Measurements from ENCODE around the gene PTMA. TPM values are rescaled to one million over a fixed set of nuclear protein-coding genes. Genes with fewer than 3 reads are reported as not detected.

The PTMA gene
- total RNA-seq, 1 experiment from 2014 or later: 2,164 TPM

GRCh38 chr2:231679908-231680284, 28.4 kb upstream of the PTMA start (continued):
- TF ChIP-seq KAT7 (CRISPR knock-in tag; IDR thresholded peaks at IDR 0.05; ENCODE audit: borderline replicate concordance): no peak
- TF ChIP-seq, protein P1, sequence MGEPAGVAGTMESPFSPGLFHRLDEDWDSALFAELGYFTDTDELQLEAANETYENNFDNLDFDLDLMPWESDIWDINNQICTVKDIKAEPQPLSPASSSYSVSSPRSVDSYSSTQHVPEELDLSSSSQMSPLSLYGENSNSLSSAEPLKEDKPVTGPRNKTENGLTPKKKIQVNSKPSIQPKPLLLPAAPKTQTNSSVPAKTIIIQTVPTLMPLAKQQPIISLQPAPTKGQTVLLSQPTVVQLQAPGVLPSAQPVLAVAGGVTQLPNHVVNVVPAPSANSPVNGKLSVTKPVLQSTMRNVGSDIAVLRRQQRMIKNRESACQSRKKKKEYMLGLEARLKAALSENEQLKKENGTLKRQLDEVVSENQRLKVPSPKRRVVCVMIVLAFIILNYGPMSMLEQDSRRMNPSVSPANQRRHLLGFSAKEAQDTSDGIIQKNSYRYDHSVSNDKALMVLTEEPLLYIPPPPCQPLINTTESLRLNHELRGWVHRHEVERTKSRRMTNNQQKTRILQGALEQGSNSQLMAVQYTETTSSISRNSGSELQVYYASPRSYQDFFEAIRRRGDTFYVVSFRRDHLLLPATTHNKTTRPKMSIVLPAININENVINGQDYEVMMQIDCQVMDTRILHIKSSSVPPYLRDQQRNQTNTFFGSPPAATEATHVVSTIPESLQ (CRISPR knock-in tag; IDR thresholded peaks at IDR 0.05): no peak
- TF ChIP-seq, protein P2, sequence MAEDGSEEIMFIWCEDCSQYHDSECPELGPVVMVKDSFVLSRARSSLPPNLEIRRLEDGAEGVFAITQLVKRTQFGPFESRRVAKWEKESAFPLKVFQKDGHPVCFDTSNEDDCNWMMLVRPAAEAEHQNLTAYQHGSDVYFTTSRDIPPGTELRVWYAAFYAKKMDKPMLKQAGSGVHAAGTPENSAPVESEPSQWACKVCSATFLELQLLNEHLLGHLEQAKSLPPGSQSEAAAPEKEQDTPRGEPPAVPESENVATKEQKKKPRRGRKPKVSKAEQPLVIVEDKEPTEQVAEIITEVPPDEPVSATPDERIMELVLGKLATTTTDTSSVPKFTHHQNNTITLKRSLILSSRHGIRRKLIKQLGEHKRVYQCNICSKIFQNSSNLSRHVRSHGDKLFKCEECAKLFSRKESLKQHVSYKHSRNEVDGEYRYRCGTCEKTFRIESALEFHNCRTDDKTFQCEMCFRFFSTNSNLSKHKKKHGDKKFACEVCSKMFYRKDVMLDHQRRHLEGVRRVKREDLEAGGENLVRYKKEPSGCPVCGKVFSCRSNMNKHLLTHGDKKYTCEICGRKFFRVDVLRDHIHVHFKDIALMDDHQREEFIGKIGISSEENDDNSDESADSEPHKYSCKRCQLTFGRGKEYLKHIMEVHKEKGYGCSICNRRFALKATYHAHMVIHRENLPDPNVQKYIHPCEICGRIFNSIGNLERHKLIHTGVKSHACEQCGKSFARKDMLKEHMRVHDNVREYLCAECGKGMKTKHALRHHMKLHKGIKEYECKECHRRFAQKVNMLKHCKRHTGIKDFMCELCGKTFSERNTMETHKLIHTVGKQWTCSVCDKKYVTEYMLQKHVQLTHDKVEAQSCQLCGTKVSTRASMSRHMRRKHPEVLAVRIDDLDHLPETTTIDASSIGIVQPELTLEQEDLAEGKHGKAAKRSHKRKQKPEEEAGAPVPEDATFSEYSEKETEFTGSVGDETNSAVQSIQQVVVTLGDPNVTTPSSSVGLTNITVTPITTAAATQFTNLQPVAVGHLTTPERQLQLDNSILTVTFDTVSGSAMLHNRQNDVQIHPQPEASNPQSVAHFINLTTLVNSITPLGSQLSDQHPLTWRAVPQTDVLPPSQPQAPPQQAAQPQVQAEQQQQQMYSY (CRISPR knock-in tag; IDR thresholded peaks at IDR 0.05): no peak; the same call in 1 of the 2 replicates
- TF ChIP-seq, protein P3, sequence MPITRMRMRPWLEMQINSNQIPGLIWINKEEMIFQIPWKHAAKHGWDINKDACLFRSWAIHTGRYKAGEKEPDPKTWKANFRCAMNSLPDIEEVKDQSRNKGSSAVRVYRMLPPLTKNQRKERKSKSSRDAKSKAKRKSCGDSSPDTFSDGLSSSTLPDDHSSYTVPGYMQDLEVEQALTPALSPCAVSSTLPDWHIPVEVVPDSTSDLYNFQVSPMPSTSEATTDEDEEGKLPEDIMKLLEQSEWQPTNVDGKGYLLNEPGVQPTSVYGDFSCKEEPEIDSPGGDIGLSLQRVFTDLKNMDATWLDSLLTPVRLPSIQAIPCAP (CRISPR knock-in tag; IDR thresholded peaks at IDR 0.05): no peak
- TF ChIP-seq NFATC4 (CRISPR knock-in tag; IDR thresholded peaks at IDR 0.05): 0 out of 2 replicates have a peak, but pooled peaks have one; percentile 40
- TF ChIP-seq, protein P4, sequence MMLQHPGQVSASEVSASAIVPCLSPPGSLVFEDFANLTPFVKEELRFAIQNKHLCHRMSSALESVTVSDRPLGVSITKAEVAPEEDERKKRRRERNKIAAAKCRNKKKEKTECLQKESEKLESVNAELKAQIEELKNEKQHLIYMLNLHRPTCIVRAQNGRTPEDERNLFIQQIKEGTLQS (CRISPR knock-in tag; conservative IDR thresholded peaks at IDR 0.05): no peak
- no peak for TF ChIP-seq NFE2L1 (CRISPR knock-in tag; IDR thresholded peaks at IDR 0.05)
- TF ChIP-seq ZNF121 (CRISPR knock-in tag; IDR thresholded peaks at IDR 0.05): no peak
- no peak for TF ChIP-seq CREB1 (CRISPR knock-in tag; IDR thresholded peaks at IDR 0.05)
- no peak for TF ChIP-seq ZNF138 (CRISPR knock-in tag; conservative IDR thresholded peaks at IDR 0.05)
- no peak for TF ChIP-seq ATF1 (CRISPR knock-in tag; IDR thresholded peaks at IDR 0.05)
- no peak for TF ChIP-seq ZNF512 (CRISPR knock-in tag; IDR thresholded peaks at IDR 0.05; ENCODE audit: borderline replicate concordance)
- TF ChIP-seq ZNF423 (CRISPR knock-in tag; IDR thresholded peaks at IDR 0.05): no peak
- TF ChIP-seq, protein P5, sequence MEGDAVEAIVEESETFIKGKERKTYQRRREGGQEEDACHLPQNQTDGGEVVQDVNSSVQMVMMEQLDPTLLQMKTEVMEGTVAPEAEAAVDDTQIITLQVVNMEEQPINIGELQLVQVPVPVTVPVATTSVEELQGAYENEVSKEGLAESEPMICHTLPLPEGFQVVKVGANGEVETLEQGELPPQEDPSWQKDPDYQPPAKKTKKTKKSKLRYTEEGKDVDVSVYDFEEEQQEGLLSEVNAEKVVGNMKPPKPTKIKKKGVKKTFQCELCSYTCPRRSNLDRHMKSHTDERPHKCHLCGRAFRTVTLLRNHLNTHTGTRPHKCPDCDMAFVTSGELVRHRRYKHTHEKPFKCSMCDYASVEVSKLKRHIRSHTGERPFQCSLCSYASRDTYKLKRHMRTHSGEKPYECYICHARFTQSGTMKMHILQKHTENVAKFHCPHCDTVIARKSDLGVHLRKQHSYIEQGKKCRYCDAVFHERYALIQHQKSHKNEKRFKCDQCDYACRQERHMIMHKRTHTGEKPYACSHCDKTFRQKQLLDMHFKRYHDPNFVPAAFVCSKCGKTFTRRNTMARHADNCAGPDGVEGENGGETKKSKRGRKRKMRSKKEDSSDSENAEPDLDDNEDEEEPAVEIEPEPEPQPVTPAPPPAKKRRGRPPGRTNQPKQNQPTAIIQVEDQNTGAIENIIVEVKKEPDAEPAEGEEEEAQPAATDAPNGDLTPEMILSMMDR (IDR thresholded peaks at IDR 0.05): no peak
- TF ChIP-seq NR3C1 (CRISPR knock-in tag; conservative IDR thresholded peaks at IDR 0.05; ENCODE audit: low read depth): no peak
- TF ChIP-seq NR1H2 (CRISPR knock-in tag; IDR thresholded peaks at IDR 0.05): no peak
- no peak for TF ChIP-seq ZNF396 (CRISPR knock-in tag; IDR thresholded peaks at IDR 0.05; ENCODE audit: borderline replicate concordance)
- TF ChIP-seq PRRX2 (CRISPR knock-in tag; IDR thresholded peaks at IDR 0.05): 0 out of 2 replicates have a peak, but pooled peaks have one; percentile 37
- no peak for TF ChIP-seq ZNF416 (CRISPR knock-in tag; IDR thresholded peaks at IDR 0.05)
- no peak for TF ChIP-seq TP53 (CRISPR knock-in tag; IDR thresholded peaks at IDR 0.05)
- TF ChIP-seq, protein P6, sequence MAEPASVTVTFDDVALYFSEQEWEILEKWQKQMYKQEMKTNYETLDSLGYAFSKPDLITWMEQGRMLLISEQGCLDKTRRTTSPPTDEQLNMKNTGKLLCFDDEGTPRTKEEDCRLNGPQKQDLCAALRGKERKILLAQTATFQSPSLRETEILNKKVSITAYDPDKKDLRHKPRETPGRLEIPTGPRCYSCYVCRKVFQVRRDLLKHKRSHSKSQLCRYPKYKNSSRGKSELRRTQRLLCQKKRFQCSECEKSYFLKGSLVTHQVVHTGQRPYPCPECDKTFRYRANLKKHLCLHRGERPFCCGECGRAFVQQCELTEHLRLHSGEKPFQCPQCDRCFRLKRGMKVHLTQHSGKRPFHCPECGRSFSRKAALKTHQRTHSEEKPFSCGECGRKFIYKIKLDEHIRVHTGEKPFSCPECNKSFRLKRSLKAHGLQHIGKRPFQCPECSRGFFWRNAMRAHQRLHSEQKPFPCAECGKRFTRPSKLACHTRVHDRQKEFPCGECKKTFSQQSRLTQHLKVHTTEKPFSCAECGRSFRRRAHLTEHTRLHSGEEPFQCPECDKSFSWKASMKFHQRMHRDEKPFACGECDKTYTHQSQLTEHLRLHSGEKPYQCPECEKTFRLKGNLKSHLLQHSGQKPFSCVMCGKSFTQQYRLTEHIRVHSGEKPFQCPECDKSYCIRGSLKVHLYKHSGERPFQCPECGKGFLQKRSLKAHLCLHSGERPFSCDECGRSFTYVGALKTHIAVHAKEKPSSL (CRISPR knock-in tag; conservative IDR thresholded peaks at IDR 0.05): no peak
- TF ChIP-seq USF1 (CRISPR knock-in tag; IDR thresholded peaks at IDR 0.05): no peak
- TF ChIP-seq, protein P7, sequence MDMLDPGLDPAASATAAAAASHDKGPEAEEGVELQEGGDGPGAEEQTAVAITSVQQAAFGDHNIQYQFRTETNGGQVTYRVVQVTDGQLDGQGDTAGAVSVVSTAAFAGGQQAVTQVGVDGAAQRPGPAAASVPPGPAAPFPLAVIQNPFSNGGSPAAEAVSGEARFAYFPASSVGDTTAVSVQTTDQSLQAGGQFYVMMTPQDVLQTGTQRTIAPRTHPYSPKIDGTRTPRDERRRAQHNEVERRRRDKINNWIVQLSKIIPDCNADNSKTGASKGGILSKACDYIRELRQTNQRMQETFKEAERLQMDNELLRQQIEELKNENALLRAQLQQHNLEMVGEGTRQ (CRISPR knock-in tag; IDR thresholded peaks at IDR 0.05): peak; percentile 37; the same call in 1 of the 2 replicates

Measured in WTC11 (cell line).